Right cardiac atrium (tissue), 5 donors: Measurements from ENCODE around the gene ATP6V1B1. TPM values are rescaled to one million over a fixed set of nuclear protein-coding genes. Genes with fewer than 3 reads are reported as not detected.

ENCODE experiments used
- ATAC-seq, 2 donors: fragments of 200-7000 bp; cut with Tn5 transposase; one replicate each; pipeline versions ENCODE4 v1.8.0 to v1.9.1; 2020; ENCODE audit warnings: moderate library complexity in 2 of 2, mild to moderate bottlenecking in 1 of 2
- DNase-seq, 3 donors: peaks; one replicate each; pipeline ENCODE4 v3.0.0-alpha.2; 2020
- H3K27ac ChIP-seq: one replicate; pipeline ENCODE4 v1.5.1; 2013; ENCODE audit warnings: mild to moderate bottlenecking, low read length, control low read depth, moderate library complexity
- H3K27me3 ChIP-seq: one replicate; pipeline ENCODE4 v1.6.1; 2013; ENCODE audit not compliant: control insufficient read depth, insufficient read depth
- H3K4me1 ChIP-seq: one replicate; pipeline ENCODE4 v1.6.1; 2013; ENCODE audit warnings: low read length; ENCODE audit not compliant: control insufficient read depth, insufficient read depth
- H3K4me3 ChIP-seq: one replicate; pipeline ENCODE4 v1.5.1; 2013; ENCODE audit warnings: low read length, control low read depth
- H3K9me3 ChIP-seq: one replicate; pipeline ENCODE4 v1.6.1; 2013; ENCODE audit warnings: low read length; ENCODE audit not compliant: control insufficient read depth
- WGBS: extraction: QIAGEN DNeasy Blood & Tissue Kit; methylation state at CpG from one replicate; pipeline ENCODE4 v1.1.7; 2013; 5-methylcytosine and 5-hydroxymethylcytosine counted together
- intact Hi-C, 4 donors: fragments of 100-400 bp; cut with DNase I; formaldehyde crosslinking; loops; one replicate each; pipeline versions ENCODE4 v1.11.0 to v1.14.0; 2022 to 2023
- long read RNA-seq, 4 donors: library from polyadenylated mRNA; unstranded; transcript quantifications; one replicate each; pipeline ENCODE4 v2.0.0, GENCODE V29; 2020 to 2021
- polyA plus RNA-seq: library from polyadenylated mRNA; stranded (reverse); fragments of 200-250 nt; gene quantifications from one replicate; pipeline ENCODE4 v1.2.3, GENCODE V29; 2013
- total RNA-seq, 4 donors: library from RNA; stranded (reverse); fragmentation: NEBNext Ultra II Directional; extraction: Animal tissue kit (Norgen Biotek cat#: 25700); gene quantifications; one replicate each; pipeline ENCODE4 v1.2.1, GENCODE V29; 2021
- donor health status: healthy with polysubstance abuse.
- donor health status: DM: no; HTN: yes; CAD: no.
- donor health status: DM: no; HTN: no; CAD: no.
- donor health status: DM: no; HTN: yes; CAD: no; lungs with severe emphysema.
- donor health status: DM: yes; HTN: yes; CAD: no.

The ATP6V1B1 gene
- total RNA-seq (under 1 TPM in 2 of 4 donors, not detected in 2; 0.26 to 0.84 TPM), polyA plus RNA-seq (0.93 TPM)
- long read RNA-seq, donor 1: 0 reads
- long read RNA-seq, donor 2: 0 reads
- long read RNA-seq, donor 3: 0 reads
- long read RNA-seq, donor 4: 0 reads

- no peak for ATAC-seq
- H3K27me3 ChIP-seq: no peaks in the 10 kb centered on the region
- H3K4me1 ChIP-seq: no peaks in the 10 kb centered on the region
- 68% methylated on average over 14 of the region's 14 CpGs for WGBS
- H3K27ac ChIP-seq: no peak within 1 kb of the TSS
- DNase-seq: no peak
- no peak within 1 kb of the TSS for H3K4me3 ChIP-seq
- H3K9me3 ChIP-seq: no peaks in the 10 kb centered on the region
- intact Hi-C loops: no loop called here
Measured at GRCh38 chr2:70935468-70936164, at the start of gene ATP6V1B1. Gene ATP6V1B1 (plus strand): TSS chr2:70935900. CDS start chr2:70935955, 55 bp downstream.

DNA sequence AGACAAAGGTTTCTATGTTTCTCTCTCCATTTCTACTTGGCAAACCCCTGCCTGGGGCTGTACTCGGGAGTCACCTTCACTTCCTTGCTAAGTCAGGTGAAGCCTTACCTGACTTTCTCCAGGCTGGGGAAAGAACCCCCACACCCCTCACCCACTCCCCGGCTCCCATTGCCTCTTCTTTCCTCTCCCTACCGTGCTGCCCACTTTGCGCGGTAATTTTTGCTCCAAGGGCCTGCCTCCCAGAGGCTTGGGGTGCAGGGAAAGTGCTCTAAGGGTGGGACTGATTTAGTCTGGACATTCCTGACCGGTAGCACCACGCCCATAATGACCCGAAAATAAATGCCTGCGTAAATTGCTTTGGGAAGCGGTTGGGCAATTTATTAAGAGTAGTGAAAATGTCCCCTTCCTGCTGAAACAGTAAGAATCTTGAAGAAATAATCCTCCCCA is 49.1 kb upstream of the ATP6V1B1 start:
- intact Hi-C loops: no loop called here
- DNase-seq (no peak), ATAC-seq (no peak)
- WGBS: 13% methylated on average over 10 of the region's 10 CpGs
- no peaks in the 10 kb centered on the region for H3K9me3 ChIP-seq
- H3K27me3 ChIP-seq: no peaks in the 10 kb centered on the region
- no peak overlapping the region for H3K4me3 ChIP-seq
- peaks cover 5% of the 10 kb centered on the region for H3K4me1 ChIP-seq
- H3K27ac ChIP-seq: no peak overlapping the region

- no peaks in the 10 kb centered on the region for H3K9me3 ChIP-seq
- H3K4me3 ChIP-seq: peak overlapping the region; percentile 47
- no peaks in the 10 kb centered on the region for H3K27me3 ChIP-seq
- H3K4me1 ChIP-seq: peaks cover 5% of the 10 kb centered on the region
- DNase-seq (no peak), ATAC-seq (no peak)
- H3K27ac ChIP-seq: peak overlapping the region; percentile 13
- intact Hi-C loops: no loop called here
- 11% methylated on average over 8 of the region's 8 CpGs for WGBS
Measured at GRCh38 chr2:70887208-70887549, 48.5 kb upstream of the ATP6V1B1 start.

GRCh38 chr2:70887550-70888246 is 48.0 kb upstream of the ATP6V1B1 start:
- no peaks in the 10 kb centered on the region for H3K27me3 ChIP-seq
- no peaks in the 10 kb centered on the region for H3K9me3 ChIP-seq
- 2% methylated on average over 58 of the region's 58 CpGs for WGBS
- ATAC-seq (peak; percentile 49 to 75), DNase-seq (peak in 2 of 3 donors; percentile 74 to 77)
- peak overlapping the region; percentile 47 for H3K4me3 ChIP-seq
- peak overlapping the region; percentile 13 for H3K27ac ChIP-seq
- intact Hi-C loops: no loop called here
- H3K4me1 ChIP-seq: peaks cover 5% of the 10 kb centered on the region

DNA sequence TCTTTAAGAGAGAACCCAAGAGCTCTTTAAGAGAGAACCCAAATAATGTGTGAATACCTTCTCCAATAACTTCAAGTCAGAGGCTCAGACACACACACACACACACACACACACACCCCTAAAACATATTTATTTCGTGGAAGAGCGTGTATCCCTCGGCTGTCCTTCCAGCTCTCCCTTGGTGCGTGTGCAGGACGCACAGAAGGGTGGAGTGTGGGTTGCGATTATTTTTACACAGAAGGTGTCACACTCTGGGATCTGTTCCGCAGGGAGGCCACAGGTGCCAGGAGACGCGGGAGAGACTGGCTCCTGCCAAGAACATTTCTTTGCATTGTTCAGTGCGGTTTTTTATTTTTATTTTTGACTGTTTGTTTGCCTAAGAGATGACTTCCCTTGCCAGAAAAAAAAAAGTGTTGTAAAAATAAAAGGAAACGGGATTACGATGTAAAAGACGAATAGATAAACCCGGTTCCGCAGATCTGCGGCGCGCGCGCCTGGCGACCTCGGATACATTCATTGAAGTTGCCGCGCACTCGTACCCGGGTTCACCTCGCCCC is 47.3 kb upstream of the ATP6V1B1 start:
- H3K27ac ChIP-seq: no peak overlapping the region
- H3K4me1 ChIP-seq: peaks cover 5% of the 10 kb centered on the region
- WGBS: 6% methylated on average over 27 of the region's 27 CpGs
- H3K4me3 ChIP-seq: peak overlapping the region; percentile 47
- intact Hi-C loops: no loop called here
- no peak for ATAC-seq
- H3K9me3 ChIP-seq: no peaks in the 10 kb centered on the region
- no peak for DNase-seq
- H3K27me3 ChIP-seq: no peaks in the 10 kb centered on the region

- ATAC-seq: peak; percentile 44 to 52
- Histone ChIP-seq H3K9me3 (no peaks in the 10 kb centered on the region), H3K27me3 (no peaks in the 10 kb centered on the region), H3K4me1 (peaks cover 5% of the 10 kb centered on the region), H3K27ac (no peak overlapping the region), H3K4me3 (peak overlapping the region; percentile 24)
- intact Hi-C loops: no loop called here
- WGBS: 14% methylated on average over 70 of the region's 70 CpGs
- peak in 1 of 3 donors; percentile 45 for DNase-seq
Measured at GRCh38 chr2:70888923-70889715, 46.6 kb upstream of the ATP6V1B1 start.

DNA sequence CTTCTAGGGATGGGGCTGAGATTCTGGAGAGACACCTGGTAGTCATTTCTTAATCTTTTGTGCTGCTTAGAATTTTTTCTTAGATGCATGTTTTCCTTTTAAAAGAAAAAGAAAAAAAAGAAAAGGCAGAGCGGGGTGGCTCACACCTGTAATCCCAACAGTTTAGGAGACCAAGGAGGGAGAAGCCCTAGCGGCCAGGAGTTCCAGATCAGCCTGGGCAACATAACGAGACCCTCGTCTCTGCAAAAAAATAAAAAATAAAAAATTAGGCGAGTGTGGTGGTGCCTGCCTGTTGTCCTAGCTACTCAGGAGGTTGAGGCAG is 46.0 kb upstream of the ATP6V1B1 start:
- H3K27me3 ChIP-seq: no peaks in the 10 kb centered on the region
- no peak overlapping the region for H3K27ac ChIP-seq
- DNase-seq: no peak
- intact Hi-C loops: no loop called here
- peaks cover 5% of the 10 kb centered on the region for H3K4me1 ChIP-seq
- no peak overlapping the region for H3K4me3 ChIP-seq
- no peaks in the 10 kb centered on the region for H3K9me3 ChIP-seq
- no peak for ATAC-seq
- 69% methylated on average over 5 of the region's 5 CpGs for WGBS

- intact Hi-C loops: no loop called here
- H3K27me3 ChIP-seq: no peaks in the 10 kb centered on the region
- DNase-seq (no peak), ATAC-seq (no peak)
- peaks cover 5% of the 10 kb centered on the region for H3K4me1 ChIP-seq
- H3K4me3 ChIP-seq: no peak overlapping the region
- no peaks in the 10 kb centered on the region for H3K9me3 ChIP-seq
- H3K27ac ChIP-seq: no peak overlapping the region
- WGBS: 64% methylated on average over 5 of the region's 5 CpGs
Measured at GRCh38 chr2:70890469-70891065, 45.1 kb upstream of the ATP6V1B1 start.

GRCh38 chr2:70891572-70892357 is 43.9 kb upstream of the ATP6V1B1 start:
- Histone ChIP-seq H3K9me3 (no peaks in the 10 kb centered on the region), H3K4me3 (no peak overlapping the region), H3K27me3 (no peaks in the 10 kb centered on the region), H3K27ac (no peak overlapping the region), H3K4me1 (peaks cover 5% of the 10 kb centered on the region)
- ATAC-seq: no peak
- no peak for DNase-seq
- WGBS: 47% methylated on average over 9 of the region's 9 CpGs
- intact Hi-C loops: no loop called here

GRCh38 chr2:70892750-70893149 is 43.0 kb upstream of the ATP6V1B1 start:
- WGBS: 72% methylated on average over 5 of the region's 5 CpGs
- no peak for DNase-seq
- intact Hi-C loops: no loop called here
- no peak for ATAC-seq
- Histone ChIP-seq H3K4me3 (no peak overlapping the region), H3K4me1 (peaks cover 2% of the 10 kb centered on the region), H3K27me3 (no peaks in the 10 kb centered on the region), H3K27ac (no peak overlapping the region), H3K9me3 (no peaks in the 10 kb centered on the region)
